VCaP (cell line): ENCODE measurements around the gene BICD1.

Experiments used
- H3K27ac ChIP-seq: fragments of 450-650 bp; 2 replicates; pipeline ENCODE4 v1.5.1; 2017
- TF ChIP-seq, protein P1 (sequence below): fragments of 450-650 bp; conservative IDR thresholded peaks from 2 replicates; pipeline ENCODE4 v1.5.1; 2017; ENCODE audit warnings: mild to moderate bottlenecking, moderate library complexity

BICD1 gene

DNA sequence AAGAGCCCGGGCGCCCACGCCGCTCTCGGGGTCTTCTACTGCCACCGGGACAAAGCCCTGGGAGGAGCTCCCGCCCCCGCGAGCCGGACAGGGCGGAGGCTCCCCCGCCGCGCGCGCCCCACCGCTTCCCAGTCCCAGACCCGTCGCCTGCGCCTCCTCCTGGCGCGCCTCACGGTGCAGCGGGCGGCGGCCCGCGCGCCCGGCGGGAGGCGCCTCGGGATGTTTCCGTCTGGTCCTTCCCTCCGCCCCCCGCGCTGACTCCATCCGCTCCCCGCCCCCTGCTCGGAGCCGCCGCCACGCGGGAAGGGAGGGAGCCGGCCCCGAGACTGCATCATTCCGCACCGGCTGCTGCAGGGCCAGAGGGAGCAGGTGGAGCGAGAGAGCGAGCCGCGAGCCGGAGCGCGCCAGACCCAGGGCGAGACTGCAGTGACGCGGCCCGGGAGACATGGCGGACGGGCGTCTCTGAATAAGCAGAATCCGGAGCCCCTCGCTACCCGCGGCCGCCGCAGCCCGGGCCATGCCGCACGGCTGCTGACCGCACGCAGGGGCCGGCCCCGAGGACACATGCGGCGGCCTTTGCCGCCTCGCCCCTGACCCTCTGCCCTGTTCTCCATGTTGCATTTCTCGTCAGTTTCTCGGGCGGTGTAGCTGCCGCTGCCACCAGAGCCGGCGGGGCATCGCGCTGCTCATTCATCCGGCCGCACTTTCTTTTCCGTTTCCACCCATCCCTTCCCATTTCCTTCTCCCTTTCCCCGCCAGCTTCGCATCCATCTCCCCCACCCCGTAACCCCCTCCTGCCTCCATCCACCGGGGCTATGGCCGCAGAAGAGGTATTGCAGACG, at the start of gene BICD1:
Gene BICD1 (plus strand): TSS at position 331 of the 842 bp plus-strand sequence. CDS start 485 bp downstream, at position 816.
- TF ChIP-seq, protein P1, sequence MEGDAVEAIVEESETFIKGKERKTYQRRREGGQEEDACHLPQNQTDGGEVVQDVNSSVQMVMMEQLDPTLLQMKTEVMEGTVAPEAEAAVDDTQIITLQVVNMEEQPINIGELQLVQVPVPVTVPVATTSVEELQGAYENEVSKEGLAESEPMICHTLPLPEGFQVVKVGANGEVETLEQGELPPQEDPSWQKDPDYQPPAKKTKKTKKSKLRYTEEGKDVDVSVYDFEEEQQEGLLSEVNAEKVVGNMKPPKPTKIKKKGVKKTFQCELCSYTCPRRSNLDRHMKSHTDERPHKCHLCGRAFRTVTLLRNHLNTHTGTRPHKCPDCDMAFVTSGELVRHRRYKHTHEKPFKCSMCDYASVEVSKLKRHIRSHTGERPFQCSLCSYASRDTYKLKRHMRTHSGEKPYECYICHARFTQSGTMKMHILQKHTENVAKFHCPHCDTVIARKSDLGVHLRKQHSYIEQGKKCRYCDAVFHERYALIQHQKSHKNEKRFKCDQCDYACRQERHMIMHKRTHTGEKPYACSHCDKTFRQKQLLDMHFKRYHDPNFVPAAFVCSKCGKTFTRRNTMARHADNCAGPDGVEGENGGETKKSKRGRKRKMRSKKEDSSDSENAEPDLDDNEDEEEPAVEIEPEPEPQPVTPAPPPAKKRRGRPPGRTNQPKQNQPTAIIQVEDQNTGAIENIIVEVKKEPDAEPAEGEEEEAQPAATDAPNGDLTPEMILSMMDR, result peak; percentile 70
- peak within 1 kb of the TSS; percentile 96 for H3K27ac ChIP-seq

DNA sequence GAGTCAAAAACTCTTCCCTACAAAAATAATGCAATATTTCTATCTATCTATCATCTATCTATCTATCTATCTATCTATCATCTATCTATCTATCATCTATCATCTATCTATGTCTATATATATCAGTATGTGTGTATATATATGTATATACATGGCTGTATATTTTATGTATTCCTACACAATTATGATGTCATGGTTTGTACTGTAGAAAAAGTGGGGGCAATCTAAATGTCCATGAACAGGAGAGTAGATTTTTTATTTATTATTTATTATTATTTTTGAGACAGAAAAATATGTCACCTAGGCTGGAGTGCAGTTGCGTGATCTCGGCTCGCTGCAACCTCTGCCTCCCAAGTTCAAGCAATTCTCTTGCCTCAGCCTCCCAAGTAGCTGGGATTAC, 45.6 kb upstream of the BICD1 start:
- TF ChIP-seq, protein P1, result no peak
- peak overlapping the region; percentile 15; the same call in 1 of the 2 replicates for H3K27ac ChIP-seq

DNA sequence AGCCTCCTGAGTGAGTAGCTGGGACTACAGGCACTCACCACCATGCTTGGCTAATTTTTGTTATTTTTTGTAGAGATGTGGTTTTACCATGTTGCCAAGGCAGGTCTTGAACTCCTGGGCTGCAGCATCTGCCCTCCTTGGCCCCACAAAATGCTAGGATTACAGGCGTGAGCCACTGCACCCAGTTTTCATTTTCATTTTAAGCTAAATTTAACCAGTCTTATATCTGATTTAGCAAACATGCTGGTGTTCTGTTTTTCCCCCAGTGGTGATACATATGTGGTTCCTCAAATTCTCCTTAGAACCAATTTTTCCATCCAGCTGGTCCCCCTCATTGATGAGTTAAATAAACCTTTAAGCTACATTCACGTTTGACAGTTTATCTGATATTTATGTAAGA, 43.8 kb upstream of the BICD1 start:
- no peak overlapping the region for H3K27ac ChIP-seq
- TF ChIP-seq, protein P1, result no peak

DNA sequence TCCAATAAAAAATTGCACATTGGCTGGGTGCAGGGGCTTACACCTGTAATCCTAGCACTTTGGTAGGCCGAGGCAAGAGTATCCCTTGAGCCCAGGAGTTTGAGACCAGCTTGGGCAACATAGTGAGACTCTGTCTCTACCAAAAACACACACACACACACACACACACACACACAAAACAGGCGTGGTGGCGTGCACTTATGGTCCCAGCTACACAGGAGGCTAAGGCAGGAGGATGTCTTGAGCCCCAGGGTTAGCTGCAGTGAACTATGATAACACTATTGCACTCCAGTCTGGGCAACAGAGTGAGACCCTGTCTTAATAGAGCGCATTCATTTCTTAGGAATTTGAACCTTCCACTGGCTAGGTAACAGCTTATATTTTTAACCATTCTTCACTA, 42.9 kb upstream of the BICD1 start:
- TF ChIP-seq, protein P1, result no peak
- H3K27ac ChIP-seq, result no peak overlapping the region

DNA sequence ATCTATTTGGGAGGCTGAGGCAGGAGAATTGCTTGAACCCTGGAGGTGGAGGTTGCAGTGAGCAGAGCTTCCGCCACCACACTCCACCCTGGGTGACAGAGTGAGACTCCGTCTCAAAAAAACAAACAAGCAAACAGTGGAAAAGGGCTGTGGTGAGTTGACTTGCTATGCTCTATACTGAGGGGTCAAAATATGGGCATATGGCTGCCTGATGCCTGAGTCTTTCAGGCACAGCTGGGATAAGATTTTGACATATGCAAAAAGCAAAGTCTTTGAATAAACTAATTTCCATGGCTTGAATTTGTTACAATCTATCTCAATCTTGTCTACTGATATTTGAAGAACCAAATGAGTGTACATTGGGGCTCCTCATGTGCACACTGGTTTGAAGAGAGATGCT, 40.4 kb upstream of the BICD1 start:
- TF ChIP-seq, protein P1, result no peak
- no peak overlapping the region for H3K27ac ChIP-seq

DNA sequence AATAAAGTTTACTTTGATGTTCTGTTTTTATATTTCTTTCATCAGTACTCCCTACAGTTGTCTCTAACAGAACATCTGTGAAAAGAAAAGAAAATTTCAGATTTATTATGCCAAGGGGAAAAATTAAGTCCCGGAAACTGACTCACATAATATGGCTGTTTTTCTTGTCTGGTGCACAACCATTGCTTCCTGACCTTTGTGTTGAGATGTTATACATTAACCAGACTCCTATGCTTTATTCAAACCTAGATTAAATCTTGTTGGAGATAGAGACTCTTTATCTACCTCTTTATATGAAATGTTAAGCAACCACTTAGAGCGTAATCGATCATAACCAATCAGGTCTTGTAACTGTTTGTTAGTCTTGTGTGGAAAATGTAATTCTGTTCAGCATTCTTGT, 37.6 kb upstream of the BICD1 start:
- peak overlapping the region; percentile 40 for H3K27ac ChIP-seq
- TF ChIP-seq, protein P1, result no peak

DNA sequence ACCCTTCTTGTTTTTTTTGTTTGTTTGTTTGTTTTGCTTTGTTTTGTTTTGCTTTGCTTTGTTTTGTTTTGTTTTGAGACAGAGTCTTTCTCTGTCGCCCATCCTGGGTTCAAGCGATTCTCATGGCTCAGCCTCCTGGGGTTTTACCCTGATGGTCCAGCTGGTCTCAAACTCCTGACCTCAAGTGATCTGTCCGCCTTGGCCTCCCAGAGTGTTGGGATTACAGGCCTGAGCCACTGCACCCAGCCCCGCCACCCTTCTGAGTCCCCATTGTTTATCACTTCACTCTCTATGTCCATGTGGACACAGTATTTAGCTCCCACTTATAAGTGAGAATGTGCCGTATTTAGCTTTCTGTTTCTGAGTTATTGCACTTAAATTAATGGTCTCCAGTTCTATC, 36.9 kb upstream of the BICD1 start:
- TF ChIP-seq, protein P1, result no peak
- peak overlapping the region; percentile 40; the same call in 1 of the 2 replicates for H3K27ac ChIP-seq
